ENCODE results near the gene CACNA1S.

The CACNA1S gene

GRCh38 chr1:201061886-201062285, 50.3 kb downstream of the CACNA1S start:
- no peak for DNase-seq (ENCODE audit: low read depth)

DNA sequence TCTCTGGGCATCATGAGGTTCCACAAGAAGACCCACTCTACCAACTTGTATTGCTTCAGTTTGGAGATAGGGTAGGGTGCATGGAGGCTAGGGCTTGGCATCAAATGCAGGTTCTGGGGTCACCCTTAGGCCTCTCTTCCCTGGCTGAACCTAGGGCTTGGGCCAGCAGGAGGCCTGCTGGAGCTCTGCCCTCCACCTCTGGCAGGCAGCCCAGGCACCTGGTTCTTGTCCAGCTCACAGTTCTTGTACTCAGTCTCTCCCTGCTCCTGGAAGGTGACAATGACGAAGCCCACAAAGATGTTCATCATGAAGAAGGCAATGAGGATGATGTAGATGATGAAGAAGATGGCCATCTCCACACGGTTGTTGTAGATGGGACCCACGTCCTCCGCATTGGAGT, 51.2 kb downstream of the CACNA1S start:
- DNase-seq (ENCODE audit: low read depth) = no peak

- DNase-seq (ENCODE audit: low read depth) = no peak
Observed at GRCh38 chr1:201060586-201060985, 51.6 kb downstream of the CACNA1S start.

GRCh38 chr1:201059871-201060555, 52.2 kb downstream of the CACNA1S start:
- no peak for DNase-seq (ENCODE audit: low read depth)

- no peak for DNase-seq (ENCODE audit: low read depth)
Observed at GRCh38 chr1:201059401-201059800, 52.8 kb downstream of the CACNA1S start.

DNA sequence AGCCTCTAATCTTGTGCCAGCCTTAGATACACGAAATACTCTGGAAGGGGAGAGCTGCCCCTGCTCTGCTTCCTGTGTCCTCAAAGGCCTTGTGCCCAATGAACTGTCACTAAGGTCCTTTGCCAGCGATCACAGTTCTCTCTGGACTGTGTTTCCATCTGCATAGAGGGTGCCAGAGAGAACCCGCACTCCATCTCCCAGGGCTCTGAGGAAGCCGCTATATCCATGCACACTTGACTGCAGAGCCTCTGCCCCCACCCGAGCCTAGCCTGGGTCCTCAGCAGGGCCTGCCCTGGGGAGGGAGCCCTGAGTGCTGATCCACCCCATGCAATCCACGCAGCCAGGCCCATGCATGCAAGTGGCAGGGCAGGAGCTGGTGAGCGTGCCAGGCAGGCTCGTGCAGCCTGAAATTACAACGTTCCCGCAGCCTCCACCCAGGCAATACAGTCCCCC, 58.1 kb downstream of the CACNA1S start:
- DNase-seq (ENCODE audit: low read depth) = no peak

DNA sequence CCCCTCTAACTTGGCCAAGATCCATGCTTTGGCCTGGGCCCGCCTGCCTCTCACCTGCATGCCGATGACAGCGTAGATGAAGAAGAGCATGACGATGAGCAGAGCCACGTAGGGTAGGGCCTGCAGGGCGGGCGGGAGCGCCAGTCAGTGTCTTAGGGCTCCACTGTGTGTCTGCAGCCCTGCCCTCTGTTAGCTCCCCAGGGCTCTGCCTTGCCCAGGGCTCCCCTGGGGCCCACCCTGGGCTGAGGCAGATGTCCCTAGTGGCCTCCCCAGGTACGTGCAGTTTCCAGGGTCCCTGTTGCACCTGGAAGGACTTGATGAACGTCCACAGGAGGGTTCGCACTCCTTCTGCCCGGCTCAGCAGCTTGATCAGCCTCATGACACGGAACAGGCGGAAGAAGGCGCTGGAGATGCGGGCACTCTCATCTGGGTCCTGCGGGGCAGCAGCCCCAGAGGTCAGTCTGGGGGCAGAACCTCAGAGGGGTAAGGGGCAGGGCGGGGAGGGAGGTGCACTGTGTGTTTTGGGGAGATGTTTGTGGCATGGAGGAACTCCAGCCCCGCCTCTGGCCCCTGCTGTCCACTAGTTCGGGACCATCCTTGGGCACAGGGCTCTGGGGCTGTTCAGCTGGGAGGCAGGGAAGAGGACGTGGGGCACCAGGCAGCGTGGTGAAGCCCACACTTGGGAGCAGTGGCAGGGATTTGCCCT, 58.9 kb downstream of the CACNA1S start:
- DNase-seq (ENCODE audit: low read depth) = no peak

GRCh38 chr1:201051399-201051798, 60.8 kb downstream of the CACNA1S start:
- DNase-seq (ENCODE audit: low read depth) = no peak

DNA sequence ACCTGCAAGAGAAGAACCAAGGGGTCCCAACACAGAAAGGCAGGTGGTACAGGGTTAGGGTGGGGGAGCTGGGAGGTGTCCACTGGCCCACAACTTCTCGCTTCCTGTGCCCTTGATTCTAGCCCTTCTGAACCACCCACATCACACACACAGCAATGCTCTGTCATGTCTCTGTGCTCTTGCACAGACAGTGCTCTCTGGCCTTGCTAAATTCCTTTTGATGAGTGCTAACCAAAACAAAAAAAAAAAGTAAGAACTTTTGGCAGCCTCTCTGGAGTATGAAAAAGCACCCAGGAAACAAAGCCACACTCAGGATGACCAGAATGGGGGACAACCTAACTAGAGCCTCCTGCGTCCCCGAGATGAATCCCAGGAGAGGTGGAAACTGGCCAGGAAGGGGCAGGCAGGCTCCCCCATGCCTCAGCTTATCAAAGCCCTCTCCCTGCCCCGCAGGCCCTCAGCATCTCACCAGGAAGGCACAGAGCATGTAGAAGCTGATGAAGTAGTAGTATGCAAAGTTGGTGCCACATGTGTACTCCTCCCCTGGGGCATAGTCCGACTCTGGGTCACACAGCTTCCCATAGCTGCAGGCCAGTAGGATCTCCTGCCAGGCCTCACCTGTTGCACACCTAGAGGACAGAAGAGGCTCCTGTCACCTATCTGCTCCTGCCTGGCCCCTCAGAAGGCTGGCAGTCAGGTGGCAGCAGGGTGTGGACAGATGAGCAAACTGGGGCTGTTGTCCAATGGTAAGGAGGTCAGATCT, 61.5 kb downstream of the CACNA1S start:
- DNase-seq (ENCODE audit: low read depth) = no peak

- DNase-seq (ENCODE audit: low read depth) = no peak
Observed at GRCh38 chr1:201049248-201049831, 62.9 kb downstream of the CACNA1S start.

DNA sequence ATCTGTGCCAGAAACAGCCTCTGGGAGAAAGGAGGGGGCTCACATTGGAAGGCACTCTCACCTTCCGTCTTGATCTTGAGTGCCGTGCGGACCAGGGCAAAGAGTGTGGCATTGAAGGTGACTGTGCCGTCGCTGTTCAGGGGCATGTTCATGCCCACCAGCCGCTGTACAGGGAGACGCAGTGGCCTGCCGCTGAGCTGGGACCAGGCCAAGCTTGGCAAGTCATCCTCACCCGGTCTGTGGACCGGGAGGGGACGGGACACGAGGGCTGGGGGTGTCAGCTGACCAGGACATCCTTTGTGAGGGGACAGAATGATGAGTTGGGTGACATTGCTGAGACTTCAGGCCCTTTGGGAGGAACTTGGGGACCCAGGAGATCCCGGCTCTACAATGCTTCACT, 63.7 kb downstream of the CACNA1S start:
- no peak for DNase-seq (ENCODE audit: low read depth)

GRCh38 chr1:201044119-201044518, 68.1 kb downstream of the CACNA1S start:
- no peak for DNase-seq (ENCODE audit: low read depth)

DNA sequence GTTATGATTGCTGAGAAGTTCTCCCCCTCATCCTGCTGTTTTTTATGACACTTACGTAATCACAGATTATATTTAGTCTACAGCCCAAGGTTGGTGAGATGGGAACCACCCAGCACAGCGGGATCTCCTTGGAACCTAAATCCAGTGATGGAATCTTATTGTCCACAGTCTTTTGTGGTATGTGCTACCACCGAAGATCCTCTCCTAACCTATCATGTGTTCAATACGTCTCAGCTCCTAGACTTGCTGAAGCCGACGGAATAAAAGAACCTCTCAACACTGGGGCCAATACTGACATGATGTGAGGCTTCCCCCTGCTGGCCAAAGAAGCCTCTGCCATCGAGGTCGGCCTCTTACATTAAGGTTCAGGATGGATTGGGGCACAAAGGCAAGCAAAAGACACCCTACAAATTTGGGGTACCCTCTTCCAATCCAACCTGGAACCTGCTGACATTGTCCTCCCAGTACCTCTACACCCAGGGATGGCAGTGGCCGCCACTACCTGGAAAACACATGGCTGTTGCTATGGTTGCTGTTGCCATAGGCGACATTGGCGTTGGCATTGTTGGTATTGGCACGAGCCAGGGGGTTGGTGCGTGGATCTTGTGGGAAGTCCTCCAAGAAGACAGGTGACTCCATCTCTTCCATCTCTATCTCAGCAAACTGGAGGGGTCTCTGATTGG, 69.3 kb downstream of the CACNA1S start:
- DNase-seq (ENCODE audit: low read depth) = peak; percentile 48

DNA sequence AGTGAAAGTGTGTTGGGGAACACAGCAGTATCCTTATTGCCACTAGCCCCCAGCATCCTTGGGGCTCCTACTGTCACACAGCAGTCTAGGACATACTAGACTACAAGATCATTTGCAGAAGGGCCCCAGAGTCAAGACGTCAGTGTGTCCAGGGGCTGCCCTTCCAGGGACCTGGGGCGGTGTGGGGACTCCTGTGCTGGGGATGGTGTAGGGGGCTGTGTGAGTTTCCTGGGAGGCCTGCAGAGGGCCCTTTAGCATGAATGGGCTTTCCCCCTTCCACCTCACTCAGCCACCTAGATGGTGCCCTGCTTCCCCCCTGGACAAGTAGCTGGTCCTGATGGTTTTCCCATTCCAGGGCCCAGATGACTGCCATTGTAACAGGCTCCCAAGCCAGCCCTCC, 71.2 kb downstream of the CACNA1S start:
- no peak for DNase-seq (ENCODE audit: low read depth)

- DNase-seq (ENCODE audit: low read depth) = no peak
Observed at GRCh38 chr1:201039876-201040275, 72.3 kb downstream of the CACNA1S start.

DNA sequence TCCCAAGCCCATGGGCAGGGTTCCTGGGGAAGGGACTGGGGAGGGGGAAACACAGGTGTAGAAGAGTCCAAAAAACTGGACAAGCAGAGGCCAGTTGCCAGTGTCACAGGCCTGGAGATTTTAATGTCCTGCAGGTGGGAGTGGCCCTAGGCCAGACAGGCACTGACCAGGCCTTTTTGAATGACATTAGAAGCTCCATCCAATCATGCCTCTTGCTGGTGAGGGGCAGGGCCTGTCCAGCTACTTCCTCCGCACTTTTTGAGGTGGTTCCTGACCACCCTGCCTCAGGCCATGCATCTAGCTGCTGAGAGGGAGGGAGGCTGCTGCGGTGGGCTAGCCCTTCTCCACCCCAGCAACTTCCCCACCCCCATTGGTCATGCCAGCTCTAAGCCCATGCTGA, 72.8 kb downstream of the CACNA1S start:
- DNase-seq (ENCODE audit: low read depth) = no peak

DNA sequence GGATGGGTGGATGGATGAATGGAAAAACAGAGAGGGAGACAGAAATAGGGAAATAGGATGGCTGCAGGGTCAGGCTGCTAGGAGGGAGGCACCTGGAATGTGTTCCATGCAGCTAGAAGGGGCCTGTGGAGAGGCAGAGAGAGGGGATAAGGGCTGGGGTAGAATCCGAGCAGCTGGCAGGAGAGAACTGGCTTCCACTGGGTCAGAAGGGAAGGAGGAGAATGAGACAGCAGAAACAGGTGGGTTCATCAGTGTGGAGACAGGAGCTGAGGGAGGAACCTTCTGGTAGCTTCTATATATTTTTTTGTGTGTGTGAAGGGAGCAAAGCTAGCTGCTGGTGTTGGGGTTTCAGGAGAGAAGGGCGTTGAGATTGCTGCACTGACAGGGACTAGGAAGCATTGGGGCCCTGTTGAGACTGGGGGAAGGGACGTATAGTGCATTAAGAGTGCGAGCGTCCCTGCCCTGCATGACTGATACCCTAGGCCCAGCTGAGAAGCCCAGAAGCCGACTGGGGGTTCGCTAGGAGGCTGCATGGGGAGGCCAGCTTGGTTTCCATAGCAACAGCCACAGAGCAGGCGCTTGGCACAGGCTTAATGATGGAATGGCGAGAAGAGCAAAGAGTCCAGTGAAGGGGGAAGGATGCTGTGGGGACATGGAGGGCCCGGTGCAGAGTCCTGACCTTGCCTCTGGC, 73.9 kb downstream of the CACNA1S start:
- no peak for DNase-seq (ENCODE audit: low read depth)

GRCh38 chr1:201036188-201036842, 75.9 kb downstream of the CACNA1S start:
- DNase-seq (ENCODE audit: low read depth) = no peak

DNA sequence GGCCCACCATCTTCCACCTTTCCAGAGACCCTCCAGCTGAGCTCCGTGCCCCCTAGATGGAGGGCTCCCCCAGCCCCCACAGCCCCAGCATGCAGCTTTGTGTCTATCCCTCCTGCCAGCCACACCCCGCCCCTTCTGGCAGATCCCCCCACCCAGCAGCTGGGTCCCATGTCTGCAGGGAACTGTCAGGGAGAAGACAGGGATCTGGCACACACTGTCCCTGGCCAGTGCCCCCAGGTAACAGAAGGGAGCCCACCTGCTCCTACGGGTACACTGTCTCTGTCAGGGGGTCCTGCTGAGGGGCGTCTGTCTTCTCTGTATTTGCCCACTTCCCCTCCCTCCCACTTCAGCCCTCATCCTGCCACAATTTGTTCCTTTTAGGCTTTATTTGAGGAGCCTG, 77.6 kb downstream of the CACNA1S start:
- DNase-seq (ENCODE audit: low read depth) = no peak

DNA sequence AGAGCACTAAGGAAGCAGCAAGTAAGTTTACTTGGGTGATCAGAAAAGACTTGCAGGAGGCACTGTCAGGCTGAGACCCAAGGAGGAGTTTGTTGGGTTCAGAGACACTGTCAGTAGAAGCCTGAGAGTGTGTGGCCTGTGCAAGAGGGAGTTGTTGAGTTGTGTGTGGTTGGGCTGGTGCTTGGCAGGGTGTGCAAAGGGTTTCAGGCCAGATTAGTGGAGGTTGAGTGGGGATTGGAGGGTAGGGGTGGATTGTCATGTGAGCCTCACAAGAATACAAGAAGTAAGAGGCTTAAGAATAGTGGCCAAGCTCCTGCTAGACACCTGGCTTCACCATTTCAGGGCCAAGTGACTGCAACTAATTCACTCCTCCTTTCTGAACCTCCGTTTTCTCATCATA, 79.8 kb downstream of the CACNA1S start:
- DNase-seq (ENCODE audit: low read depth) = no peak

DNA sequence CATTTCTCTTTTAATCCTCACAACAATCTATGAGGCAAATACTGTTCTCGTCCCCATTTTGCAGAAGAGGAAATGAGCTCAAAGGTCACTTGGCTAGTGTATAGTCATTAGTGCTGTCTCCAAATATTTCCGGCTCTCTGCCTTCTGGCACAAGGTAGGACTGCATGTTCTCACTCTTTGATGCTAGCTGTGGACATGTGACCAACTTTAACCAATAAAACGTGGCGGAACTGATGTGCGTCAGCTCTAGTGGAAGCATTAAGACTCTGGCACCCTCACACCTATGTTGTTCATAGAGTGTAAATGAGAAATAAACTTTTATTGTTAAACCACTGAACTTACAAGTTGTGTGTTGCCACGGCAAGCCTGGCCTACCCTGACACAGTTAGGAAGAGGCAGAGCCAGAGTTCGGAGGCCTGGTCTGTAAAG, 83.8 kb downstream of the CACNA1S start:
- no peak for DNase-seq (ENCODE audit: low read depth)

Measured in activated T-helper 9 cell treated with anti-CD3 and anti-CD28 coated beads, Interleukin-2, amount 50 U/mL, for 16 hours (primary cell).